M059J (cell line): ENCODE data around the gene PCCB. TPM values are rescaled to one million over a fixed set of nuclear protein-coding genes. Genes with fewer than 3 reads are reported as not detected.
"Not testable (repeated sequence)": the region's sequence is repeated elsewhere in the genome, so short reads cannot be mapped to it uniquely, and the experiment has no call there.

Source experiments
- DNase-seq: peaks from one replicate; pipeline ENCODE4 v3.0.0-alpha.2; 2012; ENCODE audit warnings: low read depth
- total RNA-seq: library from RNA; depleted of rRNA; stranded (reverse); fragments of >200 nt; shearing (Covaris generic); gene quantifications from 2 replicates; pipeline ENCODE4 v1.2.3, GENCODE V29; 2014

The PCCB gene
- total RNA-seq, 1 experiment from 2014 or later: 68.9 TPM

DNA sequence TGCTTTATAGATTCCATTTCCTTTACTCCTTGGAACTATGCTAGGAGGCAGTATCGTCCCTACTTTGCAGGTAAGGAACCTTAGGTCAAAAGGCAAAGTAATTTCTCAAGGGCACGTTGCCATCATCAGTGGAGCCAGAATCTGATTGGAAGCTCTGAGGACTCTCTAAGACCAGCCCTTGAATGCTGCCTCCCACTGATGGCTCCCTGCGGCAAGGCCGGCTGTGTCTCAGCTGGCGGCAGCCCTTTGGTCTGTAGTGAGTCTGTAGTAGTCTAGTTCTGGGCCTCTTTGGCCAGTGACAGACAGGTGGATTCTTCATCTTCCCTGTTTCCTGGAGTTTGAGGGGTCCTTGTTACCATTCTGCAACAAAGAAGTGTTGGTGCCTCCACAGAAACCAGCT is 76.2 kb downstream of the PCCB start:
- no peak for DNase-seq

GRCh38 chr3:136327671-136328070 is 77.5 kb downstream of the PCCB start:
- DNase-seq: no peak

- no peak for DNase-seq
These were observed 79.5 kb downstream of the PCCB start for GRCh38 chr3:136329593-136329992.

DNA sequence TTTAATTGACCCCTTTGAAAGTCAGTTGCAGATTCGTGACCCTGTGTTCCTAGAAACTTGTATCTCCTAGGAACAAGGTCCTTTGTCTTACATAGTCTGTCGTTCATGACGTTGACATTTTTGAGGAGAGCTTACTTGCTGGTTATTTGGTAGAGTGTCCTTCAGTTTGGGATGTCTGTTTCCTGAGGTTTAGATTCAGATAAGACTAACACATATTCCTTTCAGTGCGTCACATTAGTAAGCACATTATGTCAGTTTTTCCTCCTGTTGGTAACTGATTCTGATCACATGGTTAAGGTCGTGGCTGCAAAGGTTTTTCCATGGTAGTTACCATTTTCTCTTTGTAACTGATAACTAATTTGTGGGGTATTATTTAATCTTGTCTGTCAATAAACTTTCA is 80.8 kb downstream of the PCCB start:
- DNase-seq: no peak

- no peak for DNase-seq
These were observed 82.2 kb downstream of the PCCB start for GRCh38 chr3:136332302-136332701.

- peak; percentile 72 for DNase-seq
These were observed 82.6 kb downstream of the PCCB start for GRCh38 chr3:136332776-136333175.

DNA sequence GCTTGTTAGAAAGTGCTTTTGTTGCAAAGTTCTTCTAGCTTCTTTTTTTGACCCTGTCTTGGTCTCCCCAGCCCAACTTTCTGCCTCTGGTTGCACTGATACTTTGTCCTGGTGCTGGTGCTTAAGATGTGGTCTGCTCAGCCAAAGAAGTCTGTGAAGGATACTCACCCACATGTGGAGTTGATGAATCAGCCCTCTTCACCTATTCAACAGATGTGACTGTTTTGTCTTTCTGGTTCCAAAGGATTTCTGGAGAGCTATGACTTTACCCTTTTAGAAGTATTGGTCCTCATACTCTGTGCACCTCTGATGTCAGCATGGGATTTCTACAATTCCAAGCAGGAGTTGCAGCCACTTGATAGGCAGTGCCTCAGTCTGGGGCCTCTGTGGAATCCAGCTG is 84.1 kb downstream of the PCCB start:
- no peak for DNase-seq

DNA sequence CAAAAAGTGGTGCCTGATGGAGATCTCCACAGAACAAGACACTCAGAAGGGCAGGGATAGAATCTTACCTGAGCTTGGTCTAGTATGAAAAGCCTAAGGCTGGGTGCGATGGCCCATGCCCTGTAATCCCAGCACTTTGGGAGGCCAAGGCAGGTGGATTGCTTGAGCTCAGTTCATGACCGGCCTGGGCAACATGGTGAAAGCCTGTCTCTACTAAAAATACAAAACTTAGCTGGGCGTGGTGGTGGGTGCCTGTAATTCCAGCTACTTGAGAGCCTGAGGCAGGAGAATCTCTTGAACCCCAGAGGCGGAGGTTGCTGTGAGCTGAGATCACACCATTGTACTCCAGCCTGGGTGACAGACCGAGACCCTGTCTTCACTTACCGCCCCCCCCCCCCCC is 84.6 kb downstream of the PCCB start:
- DNase-seq: not testable (repeated sequence)

- DNase-seq: peak; percentile 80
These were observed 86.4 kb downstream of the PCCB start for GRCh38 chr3:136336329-136337100.

GRCh38 chr3:136343446-136343845 is 93.3 kb downstream of the PCCB start:
- DNase-seq: no peak

- peak; percentile 98 for DNase-seq
These were observed 93.9 kb downstream of the PCCB start for GRCh38 chr3:136343873-136344555.

DNA sequence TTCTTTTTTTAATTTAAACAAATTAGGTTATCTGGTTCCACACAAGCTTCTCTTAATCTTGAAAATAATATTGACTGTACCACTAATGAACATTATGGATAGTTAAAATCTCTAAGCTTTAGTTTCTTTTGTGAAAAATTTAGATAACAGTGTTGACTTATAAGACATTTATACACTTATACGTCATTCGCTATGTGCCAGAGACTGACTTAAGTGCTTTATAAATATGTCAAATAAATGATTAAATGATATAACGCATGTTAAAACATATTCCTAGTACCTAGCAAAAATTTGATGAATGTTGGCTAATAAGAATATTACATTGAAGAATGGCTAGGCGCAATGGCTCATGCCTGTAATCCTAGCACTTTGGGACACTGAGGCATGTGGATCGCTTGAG is 96.3 kb downstream of the PCCB start:
- no peak for DNase-seq

- peak; percentile 97 for DNase-seq
These were observed 100.0 kb downstream of the PCCB start for GRCh38 chr3:136350132-136350531.

DNA sequence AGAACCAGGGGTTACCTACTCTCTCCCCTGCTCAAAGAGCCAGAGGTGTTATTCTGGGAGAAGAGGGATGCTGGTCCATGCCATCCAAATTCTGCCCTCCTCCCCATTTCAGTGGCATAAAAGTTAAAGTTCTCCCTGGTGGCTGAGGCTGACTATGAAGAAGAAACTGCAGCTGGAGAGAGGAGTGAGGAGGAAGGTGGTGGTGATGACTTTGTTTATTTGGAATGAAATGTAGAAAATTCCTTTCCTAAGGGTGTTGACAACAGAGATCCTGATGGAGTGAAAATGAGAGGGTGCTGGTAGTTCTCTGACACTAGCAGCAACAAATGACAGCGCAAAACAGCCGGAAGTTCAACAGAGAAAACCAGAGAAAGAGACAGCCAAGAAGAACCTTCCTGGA is 100.4 kb downstream of the PCCB start:
- DNase-seq: peak; percentile 78

- DNase-seq: no peak
These were observed 101.2 kb downstream of the PCCB start for GRCh38 chr3:136351351-136351750.

GRCh38 chr3:136351905-136352304 is 101.8 kb downstream of the PCCB start:
- DNase-seq: no peak

DNA sequence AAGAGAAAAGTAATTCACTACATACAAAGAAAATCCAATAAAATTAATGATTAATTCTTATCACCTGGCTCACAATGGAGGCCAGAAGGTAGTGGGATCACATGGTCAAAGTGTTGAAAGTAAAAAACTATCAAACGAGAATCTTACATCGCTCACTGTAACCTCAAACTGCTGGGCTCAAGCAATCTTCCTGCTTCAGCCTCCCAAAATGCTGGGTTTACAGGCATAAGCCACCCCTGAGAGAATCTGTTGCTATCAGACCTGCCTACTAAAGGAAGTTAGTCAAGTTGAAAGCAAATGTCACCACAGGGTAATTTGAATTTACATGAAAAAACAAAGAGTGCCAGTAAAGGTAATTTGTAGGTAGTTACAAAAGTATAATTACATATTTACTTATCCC is 103.3 kb downstream of the PCCB start:
- DNase-seq: no peak

DNA sequence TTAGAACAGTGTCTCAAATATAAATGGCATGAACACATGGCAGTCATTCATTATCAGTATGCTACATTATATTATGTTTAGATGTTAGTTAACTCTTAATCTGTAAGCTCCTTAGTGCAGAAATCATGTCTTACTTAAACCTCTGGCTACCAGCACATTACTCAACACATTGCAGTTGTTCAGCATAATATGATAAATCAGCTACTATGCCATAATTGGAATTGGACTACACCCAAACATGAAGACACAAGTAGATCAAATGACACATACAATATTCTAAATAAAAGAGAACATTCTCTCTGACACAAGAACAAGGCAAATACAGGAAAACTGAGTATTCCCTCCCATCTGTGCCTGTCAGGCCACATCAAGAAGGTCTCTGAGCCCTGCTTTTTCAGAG is 116.1 kb downstream of the PCCB start:
- DNase-seq: peak; percentile 7

- not testable (repeated sequence) for DNase-seq
These were observed 125.7 kb downstream of the PCCB start for GRCh38 chr3:136375800-136376199.

DNA sequence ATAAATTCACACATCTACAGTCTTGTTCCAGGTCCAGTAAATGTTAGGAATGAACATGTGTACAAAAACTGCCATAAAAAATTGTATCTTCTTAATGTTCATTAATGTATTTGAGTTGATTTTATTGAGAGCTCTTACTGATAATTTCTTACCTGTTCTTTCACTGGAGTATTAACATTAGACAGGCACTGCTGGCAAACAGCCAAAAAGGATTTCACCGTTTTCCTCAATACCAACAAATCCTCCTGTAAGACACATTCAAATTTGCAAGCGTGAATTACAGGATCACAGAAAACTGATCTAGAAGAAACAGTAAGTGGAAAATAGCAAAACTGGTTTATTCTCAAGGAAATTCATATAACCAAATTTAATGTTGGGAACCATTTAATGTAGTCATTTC is 127.4 kb downstream of the PCCB start:
- no peak for DNase-seq

DNA sequence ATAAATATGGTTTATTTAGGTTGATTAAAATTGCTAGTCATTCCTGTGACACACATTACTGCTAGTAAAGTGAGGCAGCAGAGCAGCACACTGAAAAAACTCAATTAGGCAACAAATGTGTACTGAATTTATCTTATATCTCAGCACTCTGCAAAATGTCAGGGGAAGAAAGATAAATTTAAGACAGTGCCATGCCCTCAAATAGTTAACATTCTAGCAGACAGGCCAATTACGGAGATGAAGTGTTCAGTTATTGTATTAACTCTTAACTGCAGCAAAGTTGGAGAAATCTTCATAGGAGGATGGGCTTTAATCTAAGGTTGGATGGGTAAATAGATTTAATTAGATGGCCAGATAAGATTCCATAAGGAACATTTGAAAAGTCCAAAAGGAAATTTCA is 127.9 kb downstream of the PCCB start:
- no peak for DNase-seq
